SW 1271 (cell line): Measurements from ENCODE around the gene TATDN3.
"Not testable (repeated sequence)": the region's sequence is repeated elsewhere in the genome, so short reads cannot be mapped to it uniquely, and the experiment has no call there.

Experiments
- DNase-seq, 2 experiments: peaks; one replicate each; lab custom pipeline; 2025; lab: John Stamatoyannopoulos, UW

TATDN3 gene, protein sequence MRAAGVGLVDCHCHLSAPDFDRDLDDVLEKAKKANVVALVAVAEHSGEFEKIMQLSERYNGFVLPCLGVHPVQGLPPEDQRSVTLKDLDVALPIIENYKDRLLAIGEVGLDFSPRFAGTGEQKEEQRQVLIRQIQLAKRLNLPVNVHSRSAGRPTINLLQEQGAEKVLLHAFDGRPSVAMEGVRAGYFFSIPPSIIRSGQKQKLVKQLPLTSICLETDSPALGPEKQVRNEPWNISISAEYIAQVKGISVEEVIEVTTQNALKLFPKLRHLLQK

DNA sequence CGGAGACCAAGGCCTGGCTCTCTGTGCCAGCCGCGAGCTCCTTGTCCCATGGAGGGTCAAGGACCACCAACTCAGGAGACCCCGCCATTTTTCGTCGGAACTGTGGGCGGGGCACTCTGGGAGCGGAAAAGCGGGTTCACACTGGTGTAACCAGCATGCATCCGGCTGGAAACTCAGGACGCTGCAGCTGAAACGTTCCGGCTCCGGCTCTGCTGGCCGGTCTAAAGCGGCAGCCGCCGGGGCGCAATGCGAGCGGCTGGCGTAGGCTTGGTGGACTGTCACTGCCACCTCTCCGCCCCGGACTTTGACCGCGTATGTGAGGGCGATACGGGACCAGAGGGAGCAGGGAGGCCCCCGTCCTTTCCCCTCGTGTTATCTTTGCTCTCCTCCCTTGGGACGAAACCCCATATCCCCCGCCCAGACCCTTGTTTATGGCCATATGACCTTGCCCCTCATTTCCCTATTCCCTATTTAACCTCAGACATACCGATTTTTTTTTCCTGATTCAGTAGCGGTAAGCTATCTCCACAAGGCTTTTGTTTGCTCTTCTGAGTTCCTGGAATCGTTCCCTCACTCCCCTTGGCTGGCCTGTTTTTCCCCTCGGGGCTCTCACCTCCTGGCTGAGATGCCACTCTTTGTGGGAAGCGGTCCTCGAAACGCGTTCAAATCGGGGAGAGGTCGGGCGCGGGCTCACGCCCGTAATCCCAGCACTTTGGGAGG, at the start of gene TATDN3, which contains the start of gene NSL1:
Gene TATDN3, plus strand, starts transcription at position 219 of the 720 bp plus-strand sequence. Its CDS starts 28 bp downstream, at position 247.
Gene NSL1, minus strand, starts transcription at position 102 of the 720 bp plus-strand sequence. Its CDS starts 14 bp downstream, at position 88.
- DNase-seq: peak; percentile 46 to 74

DNA sequence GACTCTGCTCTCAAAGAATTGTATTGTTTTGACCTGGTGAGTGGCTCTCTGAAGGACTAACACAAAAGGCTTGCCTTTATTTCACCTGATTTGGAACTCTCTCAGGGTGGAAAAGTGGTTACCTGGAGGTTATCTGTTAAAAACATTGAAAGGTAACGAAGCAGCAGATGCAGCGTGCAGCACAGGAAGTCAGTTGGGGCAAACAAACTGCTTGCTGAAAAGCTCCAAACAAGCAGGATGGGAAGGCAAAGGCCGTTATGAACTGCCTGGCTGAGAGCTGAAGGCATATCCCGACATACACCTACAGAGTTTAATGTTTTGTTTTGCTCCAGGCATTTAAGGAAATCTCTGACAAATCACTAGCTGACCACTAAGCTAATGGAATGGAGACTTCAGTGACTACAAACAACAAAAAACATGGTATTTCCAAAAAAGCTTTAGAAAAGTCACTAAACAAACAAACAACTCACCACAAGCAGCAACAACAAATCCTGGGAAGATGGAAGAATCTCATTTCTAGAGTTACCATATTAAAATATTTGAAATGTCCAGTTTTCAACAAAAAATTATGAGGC, 47.7 kb upstream of the TATDN3 start:
- no peak for DNase-seq

DNA sequence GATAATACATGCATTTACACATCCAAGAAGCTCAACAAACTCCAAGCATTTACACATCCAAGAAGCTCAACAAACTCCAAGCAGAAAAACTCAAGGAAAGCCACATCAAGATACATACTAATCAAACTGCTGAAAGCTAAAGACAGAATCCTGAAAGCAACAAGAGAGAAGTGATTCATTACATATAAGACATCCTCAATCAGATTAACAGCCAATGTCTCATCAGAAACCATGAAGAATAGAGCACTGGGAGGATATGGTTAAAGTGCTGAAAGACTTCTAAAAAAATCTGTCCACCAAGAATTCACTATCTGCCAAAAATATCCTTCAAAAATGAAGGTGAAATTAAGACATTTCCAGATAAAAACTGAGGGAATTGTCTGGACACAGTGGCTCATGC, 46.4 kb upstream of the TATDN3 start:
- no peak for DNase-seq

DNA sequence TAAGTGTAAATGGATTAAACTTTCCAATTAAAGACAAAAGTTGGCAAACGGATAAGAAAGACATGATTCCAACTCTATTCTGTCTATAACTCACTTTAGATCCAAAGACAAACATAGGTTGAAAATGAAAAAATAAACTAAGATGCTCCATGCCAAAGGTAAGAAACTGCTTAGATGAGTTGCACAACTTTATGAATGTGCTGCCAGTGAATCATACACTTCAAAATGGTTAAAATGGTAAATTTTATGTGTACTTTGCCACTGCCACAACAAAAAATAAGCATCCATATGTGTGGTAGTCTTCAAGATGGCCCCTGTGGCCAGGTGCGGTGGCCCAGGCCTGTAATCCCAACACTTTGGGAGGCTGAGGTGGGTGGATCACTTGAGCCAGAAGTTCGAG, 45.1 kb upstream of the TATDN3 start:
- DNase-seq: no peak

DNA sequence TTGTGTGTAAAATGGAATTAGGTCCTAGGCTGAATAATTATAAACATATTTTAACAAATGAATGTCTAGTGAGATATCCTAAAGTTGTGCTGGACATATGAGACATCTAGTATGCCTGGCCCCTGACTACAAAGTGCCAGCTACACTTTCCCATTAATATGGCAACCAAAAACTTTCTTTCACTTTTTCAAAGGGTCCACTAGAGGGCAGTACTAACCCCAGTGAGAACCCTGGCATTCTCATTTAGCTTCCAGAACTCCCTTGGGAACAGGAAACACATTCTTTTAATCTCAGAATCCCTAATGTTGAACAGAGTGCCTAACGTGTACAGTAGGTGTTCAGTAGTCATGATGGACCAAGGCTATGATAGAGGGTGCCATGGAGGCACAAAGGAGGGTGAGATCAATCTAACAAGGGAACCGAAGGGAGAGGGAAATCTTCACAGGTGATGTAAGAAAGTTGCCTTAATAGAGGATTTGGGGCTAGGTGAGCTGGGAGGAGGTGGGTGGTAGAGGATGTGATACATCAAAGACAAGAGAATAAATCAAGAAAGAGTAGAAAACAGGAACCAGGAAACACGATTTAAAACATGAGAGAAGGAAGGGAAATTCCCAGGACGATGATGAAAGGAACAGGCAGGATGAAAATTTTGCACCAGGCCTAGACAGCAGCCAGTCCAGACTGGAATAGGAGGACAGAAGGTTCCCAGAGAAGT, 41.7 kb upstream of the TATDN3 start:
- peak in 1 of 2 experiments; percentile 56 for DNase-seq

DNA sequence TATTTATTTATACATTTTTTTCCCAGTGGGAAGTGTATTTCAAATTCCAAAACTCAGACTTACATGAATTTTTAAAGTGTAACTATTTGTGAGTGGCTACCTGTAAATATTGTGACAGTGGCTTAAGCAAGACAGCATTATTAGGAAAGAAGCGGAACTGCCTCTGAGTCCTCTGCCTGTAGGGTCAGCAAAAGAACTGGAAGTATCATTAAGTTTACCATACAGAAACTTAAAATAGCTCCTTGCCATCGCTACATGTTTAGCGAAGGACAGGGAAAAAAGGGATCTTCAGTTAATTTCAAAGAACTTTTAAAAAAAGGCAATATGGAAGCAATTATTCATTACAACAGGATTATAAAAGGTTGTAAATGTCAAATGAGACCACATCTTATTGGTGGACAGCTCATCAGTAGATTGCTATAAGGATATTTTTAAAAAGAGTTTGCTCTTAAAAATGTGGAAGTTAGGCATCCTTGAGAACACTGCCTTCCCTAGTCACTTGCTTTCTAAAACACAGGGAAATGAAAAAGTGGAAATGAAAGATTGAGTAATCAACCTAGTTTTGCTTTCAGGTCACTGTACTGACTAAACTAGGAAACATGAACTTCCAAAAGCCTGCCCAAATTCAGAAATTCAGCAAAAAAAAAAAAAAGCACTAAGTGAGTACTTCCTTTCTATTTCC, 39.3 kb upstream of the TATDN3 start:
- DNase-seq: no peak

DNA sequence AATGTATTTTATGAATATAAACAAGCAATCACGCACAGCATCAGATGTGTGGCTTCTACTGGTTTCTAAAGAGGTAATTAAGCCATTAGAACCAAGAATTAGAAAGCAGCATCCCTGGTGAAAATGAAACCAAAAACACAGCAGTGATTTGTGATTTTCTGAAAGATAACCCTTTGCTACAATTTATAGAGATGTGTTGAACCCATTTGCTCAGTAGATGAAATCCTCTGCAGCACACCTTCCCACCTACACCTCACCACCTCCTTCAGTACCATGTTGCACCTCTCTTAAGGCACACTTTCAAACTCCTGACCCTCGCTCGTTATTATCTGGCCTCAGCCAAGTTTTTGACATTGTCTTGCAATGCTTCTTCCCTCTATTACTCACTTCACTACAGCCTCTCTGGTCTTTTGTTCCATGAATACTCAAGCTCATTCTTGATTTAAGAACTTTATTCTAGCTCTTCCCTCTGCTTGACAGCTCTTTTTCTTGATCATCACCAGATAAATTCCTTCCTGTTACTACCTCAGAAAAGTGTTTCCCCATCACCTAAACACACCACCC, 38.7 kb upstream of the TATDN3 start:
- DNase-seq: no peak

DNA sequence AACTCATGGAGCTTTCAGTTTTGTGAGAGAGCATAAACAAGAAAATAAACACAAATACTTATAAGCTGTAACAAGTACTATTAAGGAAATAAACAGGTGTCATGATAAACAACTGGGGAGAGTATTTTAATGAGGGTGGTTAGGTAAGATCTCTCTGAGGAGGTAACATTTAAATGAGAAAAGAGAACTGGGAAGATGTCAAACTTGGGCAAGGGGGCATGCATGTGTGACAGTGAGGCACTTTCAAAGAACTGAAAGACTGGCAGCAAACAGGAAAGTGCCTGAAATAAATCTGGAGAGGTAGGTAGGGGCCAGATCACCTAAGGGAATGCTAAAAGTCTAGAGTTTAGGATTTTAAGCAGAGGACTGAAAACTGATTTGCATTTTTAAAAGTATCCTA, 37.9 kb upstream of the TATDN3 start:
- no peak for DNase-seq

DNA sequence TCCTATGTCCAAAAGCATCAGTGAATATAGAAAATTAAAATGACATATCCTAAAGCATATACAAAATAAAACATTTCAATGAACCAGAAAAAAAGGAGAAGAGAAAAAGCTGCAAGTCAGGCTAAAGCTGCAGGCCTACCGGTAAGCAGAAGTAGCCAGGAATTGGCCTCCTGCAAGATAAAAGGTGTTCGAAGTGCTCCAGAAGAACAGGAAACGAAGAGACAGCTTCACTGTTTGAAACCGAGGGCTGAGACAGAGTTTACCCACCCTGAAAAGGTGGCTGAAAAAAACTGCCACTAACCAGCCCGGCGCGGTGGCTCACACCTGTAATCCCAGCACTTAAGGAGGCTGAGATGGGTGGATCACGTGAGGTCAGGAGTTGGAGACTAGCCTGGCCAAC, 37.5 kb upstream of the TATDN3 start:
- no peak for DNase-seq

DNA sequence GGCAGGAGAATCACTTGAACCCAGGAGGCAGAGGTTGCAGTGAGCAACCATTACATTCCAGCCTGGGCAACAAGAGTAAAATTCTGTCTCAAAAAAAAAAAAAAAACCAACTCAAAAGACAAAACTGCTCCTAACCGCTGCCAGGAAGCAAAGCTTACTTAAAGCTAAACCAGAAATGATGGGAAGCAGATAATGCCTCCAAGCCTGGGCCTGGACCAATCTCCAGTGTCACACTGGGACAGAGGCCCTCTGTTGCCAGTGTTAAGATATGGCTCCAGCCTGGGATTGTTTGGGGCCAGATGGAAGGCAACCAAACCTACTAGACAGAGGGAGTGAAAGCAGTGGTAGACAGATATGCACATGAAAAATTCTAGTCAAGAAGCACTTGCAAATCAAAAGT, 37.0 kb upstream of the TATDN3 start:
- no peak for DNase-seq

DNA sequence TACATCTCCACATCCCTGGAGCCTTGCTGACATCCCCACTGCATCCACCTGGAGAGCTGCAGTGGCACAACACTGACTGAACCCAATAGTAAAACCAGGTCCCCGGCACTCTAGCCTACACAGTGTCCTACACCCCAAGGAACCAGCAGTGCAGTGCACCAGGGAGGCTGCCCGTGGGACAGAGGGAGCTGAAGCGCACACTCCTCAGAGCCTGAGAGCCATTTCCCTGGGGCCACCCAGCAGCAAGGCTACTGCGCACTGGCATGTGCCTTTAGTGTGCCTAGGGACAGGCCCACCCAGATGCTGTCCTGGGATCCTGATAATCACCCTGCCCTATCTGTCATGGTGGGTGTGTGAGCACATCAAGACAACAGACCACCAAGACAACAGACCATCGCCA, 32.0 kb upstream of the TATDN3 start:
- no peak for DNase-seq

DNA sequence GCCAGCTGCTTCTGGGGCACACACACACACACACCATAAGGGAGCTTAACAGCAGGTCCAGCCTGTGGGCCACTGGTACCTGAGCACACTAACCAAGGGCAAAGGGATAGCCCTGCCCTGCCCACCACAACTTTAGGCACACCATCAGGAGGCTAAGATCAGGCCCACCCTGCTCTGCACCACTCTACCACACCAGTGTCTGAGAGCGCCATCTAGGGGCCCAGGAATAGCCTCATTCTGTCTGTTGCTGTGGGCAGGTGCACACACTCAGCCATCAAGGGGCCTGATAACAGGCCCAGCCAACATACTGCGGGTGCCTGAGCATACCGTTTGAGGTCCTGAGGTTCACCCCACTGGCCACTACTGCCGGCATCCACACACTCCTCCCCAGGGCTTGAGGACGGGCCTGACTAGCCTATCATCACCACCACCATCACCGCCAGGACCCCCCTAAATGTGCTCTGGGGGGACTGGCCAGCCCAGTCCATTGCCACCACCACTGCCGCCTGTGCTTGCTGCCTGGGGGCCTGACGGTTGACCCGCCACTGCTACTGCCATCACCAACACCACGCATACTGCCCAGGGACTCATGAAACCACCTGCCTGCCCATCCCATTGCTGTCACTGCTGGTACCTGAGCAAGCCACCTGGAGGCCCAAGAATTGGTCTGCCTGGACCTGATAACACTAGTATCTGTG, 31.4 kb upstream of the TATDN3 start:
- no peak for DNase-seq

DNA sequence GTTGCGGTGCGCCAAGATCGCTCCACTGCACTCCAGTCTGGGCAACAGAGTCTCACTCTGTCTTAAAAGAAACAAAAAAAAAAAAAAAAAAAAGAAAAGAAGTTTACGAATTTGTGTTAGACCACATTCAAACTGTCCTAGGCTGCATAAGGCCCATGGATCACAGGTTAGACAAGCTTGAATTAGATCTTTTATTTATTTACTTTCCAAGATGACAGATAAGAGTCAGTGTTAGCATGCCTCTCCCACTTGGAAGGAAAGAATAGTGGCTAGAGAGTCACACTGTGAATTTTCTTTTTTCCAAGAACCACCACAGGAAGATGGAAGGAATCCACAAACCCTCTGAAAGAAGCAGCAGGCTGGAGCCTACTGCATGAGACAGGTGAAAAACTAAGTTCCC, 29.5 kb upstream of the TATDN3 start:
- no peak for DNase-seq

DNA sequence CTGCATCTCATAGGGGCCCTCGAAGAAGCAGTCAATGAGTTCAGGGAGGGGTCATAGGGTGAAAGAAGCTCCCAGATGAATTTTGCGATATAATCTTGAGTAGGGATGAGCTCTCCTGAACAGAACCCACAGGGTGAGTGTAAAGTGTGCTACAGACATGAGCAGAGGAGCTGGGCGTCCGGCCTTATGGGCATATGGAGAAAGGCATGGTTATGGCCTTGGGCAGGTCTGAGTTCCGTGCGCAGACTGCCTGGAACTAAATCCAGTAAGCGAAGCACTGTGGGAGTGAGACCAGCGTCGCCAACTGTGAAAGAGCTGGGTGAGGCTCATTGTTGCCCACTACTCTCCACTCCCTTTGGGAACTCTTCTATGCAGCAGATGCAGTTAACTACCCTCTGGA, 28.9 kb upstream of the TATDN3 start:
- DNase-seq: no peak

DNA sequence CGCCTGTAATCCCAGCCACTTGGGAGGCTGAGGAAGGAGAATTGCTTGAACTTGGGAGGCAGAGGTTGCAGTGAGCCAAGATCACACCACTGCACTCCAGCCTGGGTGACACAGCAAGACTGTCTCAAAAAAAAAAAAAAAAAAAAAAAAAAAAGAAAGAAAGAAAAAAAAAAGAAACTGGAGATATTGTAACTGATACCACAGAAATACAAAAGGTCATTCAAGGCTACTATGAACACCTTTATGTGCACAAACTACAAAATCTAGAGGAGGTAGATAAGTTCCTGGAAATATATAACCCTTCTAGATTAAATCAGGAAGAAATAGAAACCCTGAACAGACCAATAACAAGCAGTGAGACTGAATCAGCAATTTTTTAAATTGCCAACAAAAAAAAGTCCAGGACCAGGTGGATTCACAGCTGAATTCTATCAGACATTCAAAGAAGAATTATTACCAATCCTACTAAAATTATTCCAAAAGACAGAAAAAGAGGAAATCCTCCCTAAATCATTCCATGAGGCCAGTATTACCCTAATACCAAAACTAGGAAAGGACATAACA, 26.9 kb upstream of the TATDN3 start:
- DNase-seq: not testable (repeated sequence)

DNA sequence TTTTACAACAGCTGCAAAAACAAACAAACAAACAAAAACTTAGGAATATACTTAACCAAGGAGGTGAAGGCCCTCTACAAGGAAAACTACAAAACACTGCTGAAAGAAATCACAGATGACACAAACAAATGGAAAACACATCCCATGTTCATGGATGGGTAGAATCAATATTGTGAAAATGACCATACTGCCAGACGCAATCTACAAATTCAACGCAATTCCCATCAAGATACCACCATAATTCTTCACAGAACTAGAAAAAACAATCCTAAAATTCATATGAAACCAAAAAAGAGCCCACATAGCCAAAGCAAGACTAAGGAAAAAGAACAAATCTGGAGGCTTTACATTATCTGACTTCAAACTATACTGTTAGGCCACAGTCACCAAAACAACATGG, 24.9 kb upstream of the TATDN3 start:
- not testable (repeated sequence) for DNase-seq

DNA sequence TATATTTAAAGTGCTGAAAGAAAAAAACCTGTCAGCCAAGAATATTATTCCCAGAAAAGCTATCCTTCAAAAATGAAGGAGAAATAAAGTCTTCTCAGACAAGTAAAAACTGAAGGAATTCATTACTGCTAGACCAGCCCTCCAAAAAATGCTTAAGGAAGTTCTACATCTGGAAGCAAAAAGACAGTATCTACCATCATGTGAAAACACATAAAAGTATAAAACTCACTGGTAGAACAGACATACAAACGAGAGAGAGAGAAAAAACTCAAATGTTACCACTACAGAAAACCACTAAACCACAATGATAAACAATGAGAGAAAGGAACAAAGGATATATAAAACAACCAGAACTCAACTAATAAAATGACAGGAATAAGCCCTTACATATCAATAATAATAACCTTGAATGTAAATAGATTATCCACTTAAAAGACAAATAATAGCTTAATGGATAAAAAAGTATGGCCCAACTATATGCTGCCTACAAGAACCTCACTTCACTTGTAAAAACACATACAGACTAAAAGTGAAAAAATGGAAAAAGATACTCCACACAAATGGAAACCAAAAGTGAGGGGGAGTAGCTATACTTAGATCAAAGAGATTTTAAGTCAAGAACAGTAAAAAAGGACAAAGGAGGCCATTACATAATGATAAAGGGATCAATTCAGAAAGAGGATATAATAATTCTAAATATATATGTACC, 22.1 kb upstream of the TATDN3 start:
- DNase-seq: no peak

DNA sequence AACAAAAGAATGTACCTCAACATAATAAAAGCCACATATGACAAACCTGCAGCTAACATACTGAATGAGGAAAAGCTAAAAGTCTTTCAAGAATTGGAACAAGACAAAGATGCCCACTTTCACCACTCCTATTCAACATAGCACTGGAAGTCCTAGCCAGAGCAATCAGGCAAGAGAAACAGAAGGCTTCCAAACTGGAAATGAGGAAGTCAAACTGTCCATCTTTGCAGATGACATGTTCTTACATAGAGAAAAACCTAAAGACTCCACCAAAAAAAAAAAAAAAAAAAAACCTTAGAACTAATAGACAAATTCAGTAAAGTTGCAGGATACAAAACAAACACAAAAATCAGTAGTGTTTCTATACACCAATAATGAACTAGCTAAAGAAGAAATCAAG, 20.4 kb upstream of the TATDN3 start:
- DNase-seq: no peak

DNA sequence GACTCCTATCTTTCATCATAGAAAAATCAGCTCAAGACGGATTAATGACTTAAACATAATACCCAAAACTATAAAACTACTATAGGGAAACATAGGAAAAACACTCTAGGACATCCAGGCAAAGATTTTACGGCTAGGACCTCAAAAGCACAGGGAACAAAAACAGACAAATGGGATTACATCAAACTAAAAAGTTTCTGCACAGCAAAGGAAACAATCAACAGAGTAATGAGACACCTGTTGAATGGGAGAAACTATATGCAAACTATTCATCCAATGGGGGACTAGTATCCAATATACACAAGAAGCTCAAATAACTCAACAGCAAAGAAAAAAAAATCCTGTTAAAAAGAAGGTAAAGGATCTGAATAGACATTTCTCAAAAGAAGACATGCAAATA, 18.7 kb upstream of the TATDN3 start:
- DNase-seq: no peak

DNA sequence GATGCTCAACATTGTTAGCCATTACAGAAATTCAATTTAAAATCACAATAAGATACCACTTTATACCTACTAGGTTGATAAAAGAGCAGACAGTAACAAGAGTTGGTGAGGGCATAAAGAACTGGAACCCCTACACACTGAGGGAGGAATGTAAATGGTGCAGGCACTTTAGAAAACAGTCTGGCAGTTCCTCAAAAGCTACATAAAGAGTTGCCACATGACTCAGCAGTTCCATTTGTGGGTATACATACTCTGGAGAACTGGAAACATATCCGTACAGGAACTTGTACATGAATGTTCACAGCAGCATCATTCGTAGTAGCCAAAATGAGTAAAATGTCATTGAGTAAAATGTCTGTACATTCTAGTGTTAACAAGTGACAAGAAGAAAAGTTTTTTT, 17.1 kb upstream of the TATDN3 start:
- no peak for DNase-seq
